Measurements from ENCODE around the gene PCDH9. TPM values are rescaled to one million over a fixed set of nuclear protein-coding genes. Genes with fewer than 3 reads are reported as not detected.

Gene PCDH9
- total RNA-seq, 1 donor from 2014 or later, result 0.90 TPM

GRCh38 chr13:66482836-66483235 is 747.3 kb downstream of the PCDH9 start:
- no peak for DNase-seq (ENCODE audit: low read depth in 2 of 2)

- DNase-seq (ENCODE audit: low read depth in 2 of 2), result no peak
Observed at GRCh38 chr13:66477816-66478215, 752.3 kb downstream of the PCDH9 start.

GRCh38 chr13:66475061-66475460 is 755.1 kb downstream of the PCDH9 start:
- no peak for DNase-seq (ENCODE audit: low read depth in 2 of 2)

DNA sequence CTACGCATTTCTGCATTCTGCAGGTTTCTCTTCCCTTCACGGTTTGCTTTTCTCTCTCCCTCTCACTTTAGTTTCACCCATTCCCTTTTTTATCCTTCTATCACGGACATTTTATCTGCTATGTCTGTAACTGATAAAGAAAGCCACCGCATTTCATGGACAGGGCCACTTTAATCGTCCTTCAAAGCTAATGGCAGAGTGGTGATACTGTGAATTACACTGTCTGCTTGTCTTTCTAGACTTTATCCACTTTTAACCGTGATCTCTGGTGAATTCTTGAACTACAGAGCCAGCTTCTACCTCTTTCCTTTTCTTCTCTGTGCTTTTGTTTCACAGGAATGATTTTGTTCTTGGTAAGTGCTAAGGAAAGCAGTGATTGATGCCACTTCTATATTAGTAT is 760.4 kb downstream of the PCDH9 start:
- DNase-seq (ENCODE audit: low read depth in 2 of 2), result no peak

- no peak for DNase-seq (ENCODE audit: low read depth in 2 of 2)
Observed at GRCh38 chr13:66468656-66469055, 761.5 kb downstream of the PCDH9 start.

DNA sequence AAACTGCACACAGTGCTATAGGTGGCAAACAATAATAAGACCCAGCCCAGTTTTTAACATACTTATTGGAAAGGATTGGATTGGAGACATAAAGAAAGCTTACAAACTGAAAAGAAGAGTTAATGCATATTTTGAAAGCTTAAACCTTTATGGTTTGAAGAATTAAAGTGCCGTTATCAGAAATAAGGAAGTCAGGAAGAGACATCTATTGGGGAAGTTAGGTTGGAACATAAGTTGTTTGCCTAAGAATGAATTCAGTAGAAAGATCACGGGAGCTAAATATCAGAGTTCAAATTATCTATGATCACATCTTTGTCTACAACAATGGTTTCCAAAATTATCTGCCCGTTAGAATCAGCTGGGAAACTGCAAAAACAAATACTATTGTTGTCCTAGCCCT is 767.9 kb downstream of the PCDH9 start:
- DNase-seq (ENCODE audit: low read depth in 2 of 2), result no peak

- no peak for DNase-seq (ENCODE audit: low read depth in 2 of 2)
Observed at GRCh38 chr13:66461021-66461420, 769.1 kb downstream of the PCDH9 start.

GRCh38 chr13:66459634-66460033 is 770.5 kb downstream of the PCDH9 start:
- DNase-seq (ENCODE audit: low read depth in 2 of 2), result no peak

DNA sequence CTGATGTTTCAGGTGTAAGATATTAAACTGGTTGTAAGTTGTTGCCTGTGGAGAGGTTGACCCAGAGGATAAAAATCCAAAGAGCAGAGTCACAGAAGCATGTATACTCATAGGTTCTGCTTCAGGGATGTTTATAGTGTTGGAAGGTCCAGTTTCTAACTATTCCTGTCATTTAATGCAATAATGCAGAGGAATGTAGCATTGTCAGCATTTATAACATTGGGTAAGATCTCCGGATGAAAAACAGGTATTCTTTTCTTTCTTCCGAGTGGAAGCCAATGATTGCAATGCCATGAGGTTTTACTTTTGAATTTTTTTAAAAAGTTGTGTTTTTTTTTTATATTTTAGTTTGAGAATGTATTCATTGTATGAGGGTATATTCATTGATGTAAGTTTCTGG is 771.0 kb downstream of the PCDH9 start:
- no peak for DNase-seq (ENCODE audit: low read depth in 2 of 2)

DNA sequence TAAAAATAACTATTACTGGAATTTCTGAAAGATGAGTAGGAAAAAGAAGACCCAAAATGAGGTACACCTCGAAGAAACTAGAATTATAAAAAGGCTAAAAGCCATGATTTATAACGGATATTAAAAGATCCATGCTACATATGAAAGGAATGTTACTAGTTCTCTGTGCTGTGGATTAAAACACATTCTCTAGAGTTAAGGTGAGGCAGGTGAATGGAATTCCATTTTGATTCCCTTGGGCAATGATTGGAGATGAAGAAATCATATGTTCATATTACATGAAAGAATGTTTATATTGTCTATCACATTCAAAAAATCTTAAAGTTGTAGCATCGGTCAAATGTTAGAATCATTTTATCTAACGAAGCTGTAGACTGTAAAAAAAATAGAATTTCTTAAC is 783.7 kb downstream of the PCDH9 start:
- no peak for DNase-seq (ENCODE audit: low read depth in 2 of 2)

DNA sequence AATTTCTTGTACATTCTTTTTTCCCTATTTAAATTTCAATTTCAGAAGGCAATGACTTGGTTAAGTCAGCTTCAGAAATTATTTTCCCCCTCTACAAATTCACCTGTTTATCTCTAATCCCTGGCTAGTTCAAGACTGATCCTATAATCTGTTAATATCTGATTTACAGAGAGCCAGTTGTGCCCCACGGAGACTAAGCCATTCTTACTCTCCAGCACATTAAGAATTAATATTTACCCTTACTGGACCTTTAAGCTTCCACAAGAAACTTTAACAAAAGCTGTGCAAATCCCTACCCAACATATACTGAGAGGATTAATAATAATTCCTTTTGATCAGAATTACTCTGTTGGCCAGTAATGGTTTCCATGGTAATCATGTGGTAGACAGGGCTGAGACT is 786.2 kb downstream of the PCDH9 start:
- no peak for DNase-seq (ENCODE audit: low read depth in 2 of 2)

DNA sequence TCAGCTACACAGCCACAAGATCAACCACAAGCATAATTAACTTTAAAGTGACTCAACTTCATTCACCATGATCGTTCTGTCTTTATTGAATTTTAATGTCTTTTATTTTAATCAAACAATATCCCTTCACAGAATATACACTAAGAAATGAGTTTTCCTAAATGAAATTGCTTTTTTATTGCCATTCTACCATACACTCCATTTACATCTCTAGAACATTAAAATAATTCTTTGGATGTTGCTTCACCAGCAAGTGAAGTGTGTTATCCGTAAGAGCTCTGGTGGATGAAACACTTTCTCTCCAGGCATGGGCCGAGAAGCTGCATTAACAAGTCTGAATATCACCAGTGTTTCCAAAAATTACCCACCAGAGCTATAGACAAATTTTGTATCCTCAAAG is 789.2 kb downstream of the PCDH9 start:
- DNase-seq (ENCODE audit: low read depth in 2 of 2), result no peak

GRCh38 chr13:66430728-66431127 is 799.4 kb downstream of the PCDH9 start:
- DNase-seq (ENCODE audit: low read depth in 2 of 2), result no peak

DNA sequence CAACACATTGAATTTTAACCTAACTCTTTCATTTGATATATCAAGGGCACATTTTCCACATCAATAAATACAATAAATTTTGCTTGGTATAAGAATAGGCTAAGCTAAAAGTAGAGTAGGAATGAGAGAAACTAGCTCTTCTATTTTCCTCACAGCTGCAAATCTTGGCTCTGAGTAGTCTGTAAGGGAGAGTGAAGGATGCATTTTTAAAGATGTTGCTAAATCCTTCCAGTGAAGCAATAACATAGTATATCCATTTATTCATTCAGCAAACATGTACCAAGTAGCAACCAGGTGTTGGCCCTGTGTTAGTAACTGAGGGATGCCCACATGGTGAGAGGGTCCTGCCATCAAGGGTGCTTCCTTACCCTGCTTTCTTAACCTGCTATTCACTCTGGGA is 799.9 kb downstream of the PCDH9 start:
- no peak for DNase-seq (ENCODE audit: low read depth in 2 of 2)

- DNase-seq (ENCODE audit: low read depth in 2 of 2), result no peak
Observed at GRCh38 chr13:66429156-66429555, 801.0 kb downstream of the PCDH9 start.

DNA sequence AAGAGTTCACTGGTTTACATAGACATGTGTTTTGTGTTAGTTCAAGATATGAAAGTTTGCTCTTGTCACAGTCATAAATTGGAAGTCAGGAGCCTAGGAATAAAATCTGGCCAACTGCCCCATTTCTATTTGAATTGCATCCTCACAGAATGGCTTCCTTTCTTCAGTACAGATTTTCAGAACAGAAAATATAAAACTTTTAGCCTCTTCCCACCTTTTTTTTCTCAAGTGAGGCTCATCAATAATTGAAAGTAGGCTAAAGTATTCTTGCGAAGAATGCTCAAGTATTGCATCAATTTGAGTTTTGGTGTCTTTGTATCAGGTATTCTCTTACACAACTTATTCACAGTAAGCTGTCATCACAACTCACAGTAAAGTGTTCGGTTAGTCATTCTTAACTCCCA is 802.7 kb downstream of the PCDH9 start:
- no peak for DNase-seq (ENCODE audit: low read depth in 2 of 2)

DNA sequence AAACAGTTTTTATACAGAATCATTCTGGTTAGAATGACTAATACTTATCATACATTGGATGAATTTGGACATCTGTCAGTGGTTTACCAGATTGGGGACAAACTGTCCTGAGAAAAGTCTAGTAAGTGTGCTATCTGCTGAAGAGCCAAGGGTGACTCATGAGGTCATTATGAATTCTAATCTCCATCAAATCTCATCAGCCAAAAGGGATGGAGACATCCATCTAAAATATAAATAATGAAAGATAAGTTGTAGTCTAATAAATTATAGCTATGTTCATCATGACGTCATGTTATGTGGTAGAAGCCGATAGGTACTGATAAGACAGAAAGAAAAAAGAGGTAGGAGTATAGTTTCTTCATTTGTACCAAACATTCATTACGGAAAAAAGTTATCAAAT is 804.4 kb downstream of the PCDH9 start:
- no peak for DNase-seq (ENCODE audit: low read depth in 2 of 2)

DNA sequence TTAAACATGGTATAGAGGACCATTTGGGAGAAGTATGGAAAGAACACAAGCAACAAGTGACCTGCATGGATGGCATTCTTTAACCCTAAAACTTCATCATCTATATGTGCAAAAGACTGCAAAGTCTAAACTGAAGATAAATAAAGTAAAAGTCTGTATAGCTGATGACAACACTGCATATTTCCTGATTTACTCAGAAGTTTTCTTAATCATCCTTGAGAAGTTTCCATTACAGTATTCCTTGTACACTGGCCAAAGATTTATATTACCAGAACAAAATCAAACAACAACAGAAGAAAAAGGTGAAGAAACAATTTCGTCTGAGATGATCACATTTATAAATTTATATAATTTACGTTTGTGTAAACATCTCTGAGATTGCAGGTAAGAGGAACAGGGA is 805.7 kb downstream of the PCDH9 start:
- DNase-seq (ENCODE audit: low read depth in 2 of 2), result peak in 1 of 2 donors; percentile 9

- no peak for DNase-seq (ENCODE audit: low read depth in 2 of 2)
Observed at GRCh38 chr13:66415444-66415843, 814.7 kb downstream of the PCDH9 start.

GRCh38 chr13:66414066-66414800 is 815.9 kb downstream of the PCDH9 start:
- DNase-seq (ENCODE audit: low read depth in 2 of 2), result no peak

GRCh38 chr13:66410314-66410713 is 819.8 kb downstream of the PCDH9 start:
- DNase-seq (ENCODE audit: low read depth in 2 of 2), result no peak

- no peak for DNase-seq (ENCODE audit: low read depth in 2 of 2)
Observed at GRCh38 chr13:66409542-66409941, 820.6 kb downstream of the PCDH9 start.

GRCh38 chr13:66407128-66407527 is 823.0 kb downstream of the PCDH9 start:
- DNase-seq (ENCODE audit: low read depth in 2 of 2), result no peak
